ENCODE data around the gene UBAC1.
"Not testable (repeated sequence)": the region's sequence is repeated elsewhere in the genome, so short reads cannot be mapped to it uniquely, and the experiment has no call there.

The UBAC1 gene

GRCh38 chr9:135975834-135976233, 14.7 kb upstream of the UBAC1 start:
- DNase-seq = no peak

GRCh38 chr9:135974220-135974573, 13.0 kb upstream of the UBAC1 start:
- DNase-seq = no peak

GRCh38 chr9:135973277-135974219, 12.4 kb upstream of the UBAC1 start:
- DNase-seq = no peak

- peak; percentile 51 for DNase-seq
Observed at GRCh38 chr9:135971892-135972291, 10.7 kb upstream of the UBAC1 start.

DNA sequence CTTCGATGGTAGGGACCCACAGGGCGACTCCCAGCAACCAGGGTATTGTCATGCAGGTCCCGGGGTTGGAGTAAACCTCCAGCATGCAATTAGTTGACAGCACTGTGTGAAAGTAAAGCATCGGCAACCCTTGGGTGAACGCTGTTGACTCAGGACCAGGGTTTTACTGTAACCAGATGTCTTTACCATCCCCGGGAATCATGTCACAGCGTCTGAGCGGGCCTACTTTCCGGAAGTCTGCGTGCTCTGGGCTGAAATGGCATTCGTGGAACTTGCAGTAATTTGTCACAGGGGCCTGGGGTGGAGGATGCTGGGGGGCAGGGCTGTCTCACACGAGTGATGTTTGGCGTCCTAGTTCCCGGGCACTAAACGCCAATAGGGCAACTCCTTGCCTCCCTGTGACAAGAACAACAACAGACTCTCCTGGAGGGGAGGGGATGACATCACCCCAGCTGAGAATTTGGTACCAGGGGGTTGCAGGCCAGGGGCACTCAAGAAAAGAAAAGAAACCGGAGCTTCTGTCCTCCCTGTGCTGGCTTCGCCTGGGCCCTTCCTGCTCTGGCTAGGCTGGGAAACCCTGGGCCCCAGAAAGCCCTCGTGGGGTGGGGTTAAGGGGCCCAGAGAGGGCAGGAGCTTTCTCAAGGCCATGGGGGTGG, 10.1 kb upstream of the UBAC1 start:
- DNase-seq = no peak

- DNase-seq = no peak
Observed at GRCh38 chr9:135970128-135970815, 9.1 kb upstream of the UBAC1 start.

DNA sequence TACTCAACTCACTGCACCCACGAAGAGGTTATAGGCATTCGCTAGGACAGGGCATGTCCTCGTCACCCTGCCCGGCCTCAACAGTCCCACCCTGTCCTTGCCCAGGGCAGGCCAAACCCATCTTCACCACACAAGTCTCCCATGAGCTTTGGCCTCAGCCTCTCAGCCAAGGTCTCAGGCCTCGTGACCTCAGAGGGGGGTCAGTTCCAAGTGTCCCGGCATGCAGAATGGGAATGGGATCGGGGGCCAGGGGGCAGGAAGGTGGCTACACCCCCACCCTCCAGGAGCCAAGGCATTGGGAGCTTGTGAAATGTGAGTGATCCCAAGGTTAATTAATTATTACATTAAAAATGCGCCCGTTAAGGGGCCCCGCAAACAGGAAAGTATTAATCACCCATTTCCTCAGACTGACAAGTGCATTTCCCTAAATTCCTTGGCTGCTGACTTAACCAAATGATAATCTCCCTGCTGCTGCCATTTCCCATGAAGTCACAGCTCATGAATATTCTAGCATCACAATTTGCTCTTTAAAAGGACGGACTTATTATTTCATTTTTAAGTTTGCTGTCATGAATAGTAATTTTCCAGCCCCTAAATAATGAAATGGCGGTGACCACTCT, 8.0 kb upstream of the UBAC1 start:
- no peak for DNase-seq

DNA sequence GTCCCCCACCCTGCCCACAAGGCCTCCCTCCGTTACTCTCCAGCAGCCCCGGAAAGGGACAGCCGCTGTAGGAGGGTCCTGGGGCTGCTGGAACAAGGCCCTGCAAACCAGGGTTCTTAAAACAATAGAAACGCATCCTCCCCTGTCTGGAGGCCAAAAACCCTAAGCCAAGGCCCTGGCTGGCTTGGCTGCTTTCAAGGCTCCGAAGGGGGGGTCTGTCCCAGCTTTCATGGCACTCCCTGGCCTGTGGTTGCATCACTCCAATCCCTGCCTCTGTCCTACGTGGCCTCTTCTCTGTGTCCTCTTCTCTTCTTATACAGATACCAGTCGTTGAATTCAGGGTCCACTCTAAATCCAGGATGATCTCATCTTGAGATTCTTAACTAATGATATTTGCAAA, 7.4 kb upstream of the UBAC1 start:
- no peak for DNase-seq

DNA sequence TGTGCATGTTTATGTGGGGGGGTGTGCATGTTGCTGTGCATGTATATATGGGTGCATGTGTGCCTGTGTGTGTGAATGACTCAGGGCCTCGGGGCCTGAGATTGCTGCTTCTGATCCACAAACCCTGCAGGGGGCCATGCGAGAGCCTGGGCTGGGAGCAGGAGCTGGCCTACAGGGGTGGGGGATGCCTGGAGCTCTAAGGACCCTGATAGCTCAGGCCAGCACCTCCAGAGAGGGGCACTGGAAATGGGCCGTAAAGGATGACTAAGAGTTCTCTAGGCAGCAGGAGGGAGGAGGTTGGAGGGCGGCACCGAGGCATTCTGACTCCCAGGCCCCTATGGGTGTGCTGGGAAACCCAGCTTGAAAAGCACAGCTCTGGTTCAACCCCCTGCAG, 6.9 kb upstream of the UBAC1 start:
- no peak for DNase-seq

DNA sequence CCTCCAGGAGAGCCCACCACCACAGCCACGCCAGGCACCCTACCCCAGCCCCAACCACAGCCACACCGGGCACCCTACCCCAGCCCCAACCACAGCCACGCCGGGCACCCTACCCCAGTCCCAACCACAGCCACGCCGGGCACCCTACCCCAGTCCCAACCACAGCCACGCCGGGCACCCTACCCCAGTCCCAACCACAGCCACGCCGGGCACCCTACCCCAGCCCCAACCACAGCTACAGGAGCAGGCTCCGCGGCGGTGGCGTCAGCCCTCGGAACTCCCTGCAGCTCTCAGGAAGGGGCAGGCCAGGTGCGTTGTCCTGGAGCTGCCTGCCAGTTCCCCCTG, 5.7 kb upstream of the UBAC1 start:
- DNase-seq = not testable (repeated sequence)

- no peak for DNase-seq
Observed at GRCh38 chr9:135965124-135965756, 4.1 kb upstream of the UBAC1 start.

DNA sequence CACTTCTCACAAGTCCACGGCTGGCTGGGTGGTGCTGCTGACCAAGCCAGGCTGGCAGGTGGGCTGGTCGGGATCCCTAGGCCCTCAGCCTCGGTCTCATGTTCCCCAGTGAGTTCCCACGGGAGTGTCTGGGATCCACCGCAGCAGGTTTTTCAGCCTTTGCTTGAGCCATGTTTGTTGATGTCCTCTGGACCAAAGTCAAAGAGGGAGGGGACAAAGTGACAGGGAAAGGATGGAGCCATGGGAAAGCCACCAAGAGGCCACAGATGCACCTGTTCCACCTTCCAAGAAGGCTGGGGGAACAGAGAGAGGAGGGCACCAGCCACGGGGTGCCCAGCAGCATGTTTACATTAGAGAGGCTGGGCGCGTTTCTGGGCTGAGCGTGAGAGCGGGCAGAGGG, 2.8 kb upstream of the UBAC1 start:
- DNase-seq = no peak

DNA sequence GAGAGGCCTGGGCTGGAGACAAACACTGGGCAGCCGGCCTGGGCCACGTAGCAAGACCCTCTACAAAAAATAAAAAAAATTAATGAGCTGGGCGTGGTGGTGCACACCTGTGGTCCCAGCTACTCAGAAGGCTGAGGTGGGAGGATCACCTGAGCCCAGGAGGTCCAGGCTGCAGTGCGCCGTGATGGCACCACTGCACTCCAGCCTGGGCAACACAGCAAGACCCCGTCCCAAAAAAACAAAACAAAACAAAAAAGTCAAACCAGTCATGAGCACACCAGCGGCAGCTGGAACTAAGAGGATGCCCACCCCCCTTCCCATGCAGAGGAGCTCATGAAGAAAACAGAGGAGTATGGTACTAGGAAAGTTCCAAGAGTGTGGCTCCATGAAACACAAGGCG, 2.2 kb upstream of the UBAC1 start:
- no peak for DNase-seq

DNA sequence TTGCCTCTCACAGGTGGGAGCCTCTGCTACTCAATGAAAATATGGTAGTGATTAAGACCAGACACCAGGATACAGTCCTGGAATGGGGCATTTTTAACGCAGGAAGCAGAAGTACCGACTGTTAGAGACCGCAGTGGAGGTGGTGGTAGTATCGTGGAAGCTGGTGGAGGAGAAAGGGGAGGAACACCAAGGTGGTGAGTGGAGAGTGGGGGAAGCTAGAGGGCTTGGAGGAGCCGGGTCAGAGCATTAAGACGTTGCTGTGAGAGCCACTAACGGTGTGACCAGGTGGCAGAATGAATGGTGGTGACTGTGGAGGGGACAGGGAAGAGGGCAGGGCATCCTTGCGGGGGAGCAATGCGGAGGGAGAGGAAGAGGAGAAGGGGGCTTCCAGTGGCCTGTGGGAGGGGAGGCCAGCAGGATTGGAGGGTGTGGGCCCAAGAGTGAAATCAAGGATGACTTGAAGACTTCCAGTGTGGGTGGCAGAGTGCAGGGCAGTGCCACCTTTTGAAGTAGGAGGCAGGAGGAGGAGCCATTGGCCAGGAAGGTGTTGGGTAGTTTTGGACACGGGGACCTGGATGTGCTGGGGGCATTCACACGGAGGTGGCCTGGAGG, 1.6 kb upstream of the UBAC1 start:
- DNase-seq = no peak

GRCh38 chr9:135961811-135962695, 880 bp upstream of the UBAC1 start:
- DNase-seq = no peak

DNA sequence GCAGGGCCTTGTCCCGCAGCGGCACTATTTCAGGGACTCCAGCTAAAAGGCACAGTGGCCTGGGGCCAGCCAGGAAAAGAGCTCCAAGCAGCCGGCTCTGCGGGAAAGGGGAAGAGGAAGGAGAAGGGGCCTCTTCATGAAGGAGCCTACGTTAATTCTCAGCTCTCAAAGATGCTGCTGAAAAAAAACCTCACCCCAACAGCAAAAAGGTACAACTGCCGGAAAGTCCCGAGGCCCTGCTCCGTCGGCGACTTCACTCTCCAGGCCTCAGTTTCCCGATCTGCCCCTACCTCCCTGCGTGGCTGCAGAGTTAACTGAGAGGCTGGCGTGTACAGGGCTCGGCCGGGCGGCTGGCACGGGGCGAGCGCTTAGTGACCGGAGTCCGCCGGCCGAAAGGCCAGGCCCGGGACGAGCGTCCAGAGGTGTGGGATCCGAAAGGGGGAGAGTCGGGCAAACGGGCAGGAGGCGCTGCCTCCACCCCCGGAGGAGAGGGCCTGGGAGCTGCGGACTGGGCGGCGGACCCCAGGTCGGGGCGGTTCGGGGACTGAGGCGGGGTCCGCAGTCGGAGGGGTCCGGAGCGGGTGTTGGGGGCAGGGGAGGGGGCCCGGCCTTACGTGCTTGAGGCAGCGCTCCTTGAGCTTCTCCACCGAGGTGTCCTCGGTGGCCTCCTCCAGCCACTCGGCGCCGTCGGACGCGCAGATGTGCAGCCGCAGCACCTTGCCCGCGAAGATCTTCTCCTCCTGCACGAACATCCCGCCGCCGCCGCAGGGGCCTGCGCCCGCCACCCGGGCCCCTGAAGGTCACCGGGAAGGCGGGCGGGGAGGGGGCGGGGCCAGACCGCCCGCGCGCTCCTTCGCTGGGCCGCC, 529 bp downstream of the UBAC1 start:
- peak; percentile 10 for DNase-seq

- DNase-seq = no peak
Observed at GRCh38 chr9:135959814-135960213, 1.4 kb downstream of the UBAC1 start.

DNA sequence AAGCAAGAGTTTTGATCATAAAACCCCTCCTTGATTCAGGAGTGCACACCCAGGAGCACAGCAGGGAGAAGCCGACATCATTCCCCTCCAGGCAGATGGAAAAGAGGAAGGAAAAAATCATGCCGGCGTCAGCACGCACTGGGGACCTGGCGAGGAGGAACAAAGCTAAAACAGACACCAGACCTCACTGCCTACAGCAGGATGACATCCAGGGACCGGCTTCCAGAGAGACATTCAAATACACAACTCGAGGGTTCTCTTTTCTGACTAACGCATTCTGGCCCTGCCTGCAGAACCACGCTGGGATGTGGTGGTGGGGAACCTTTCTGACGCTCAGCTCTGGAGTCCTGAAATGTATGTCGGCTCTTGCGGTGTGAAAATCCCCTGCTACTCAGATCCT, 2.7 kb downstream of the UBAC1 start:
- DNase-seq = no peak

GRCh38 chr9:135957431-135957830, 3.7 kb downstream of the UBAC1 start:
- no peak for DNase-seq

GRCh38 chr9:135956802-135957174, 4.4 kb downstream of the UBAC1 start:
- DNase-seq = no peak

All from CD4-positive, alpha-beta T cell treated with Interleukin-10 for 1 hour (primary cell).